MCF 10A (cell line): Measurements from ENCODE around the gene SCYL2. TPM values are rescaled to one million over a fixed set of nuclear protein-coding genes. Genes with fewer than 3 reads are reported as not detected.

Source experiments
- BruUV-seq: library from RNA; stranded (reverse); fragments of 400-500 nt; replicated peaks from 2 replicates; lab custom pipeline; 2021; lab: Mats Ljungman, UMichigan
- CTCF ChIA-PET: fragments of 300-600 bp; sonication (Branson Sonifier 250); formaldehyde crosslinking; extraction: SDS; loops from one replicate; lab custom pipeline; 2021; ENCODE audit warnings: antibody characterized with exemption, inconsistent platforms; lab: Yijun Ruan, JAX
- POLR2A ChIA-PET: fragments of 300-600, 350-650 bp; sonication (Branson Sonifier 250); formaldehyde crosslinking; extraction: SDS; loops from one replicate; lab custom pipeline; 2020; ENCODE audit warnings: antibody characterized with exemption, inconsistent platforms; lab: Yijun Ruan, JAX
- DNase-seq: peaks from one replicate; pipeline ENCODE4 v3.0.0-alpha.2; 2018; ENCODE audit not compliant: unreplicated experiment
- H3K27ac Mint-ChIP-seq: one replicate; pipeline ENCODE4 v1.8.0; 2022; ENCODE audit warnings: mild to moderate bottlenecking, low read depth, mixed read lengths; ENCODE audit not compliant: unreplicated experiment
- H3K27me3 Mint-ChIP-seq: one replicate; pipeline ENCODE4 v1.8.0; 2022; ENCODE audit warnings: mixed read lengths; ENCODE audit not compliant: insufficient read depth, unreplicated experiment
- H3K36me3 Mint-ChIP-seq: one replicate; pipeline ENCODE4 v1.8.0; 2022; ENCODE audit warnings: mild to moderate bottlenecking, moderate library complexity, mixed read lengths; ENCODE audit not compliant: insufficient read depth, unreplicated experiment
- H3K4me1 Mint-ChIP-seq: one replicate; pipeline ENCODE4 v1.8.0; 2022; ENCODE audit warnings: mixed read lengths; ENCODE audit not compliant: insufficient read depth, unreplicated experiment
- H3K4me3 Mint-ChIP-seq: one replicate; pipeline ENCODE4 v1.8.0; 2022; ENCODE audit warnings: mild to moderate bottlenecking, moderate library complexity, mixed read lengths; ENCODE audit not compliant: unreplicated experiment
- H3K9me3 Mint-ChIP-seq: one replicate; pipeline ENCODE4 v1.8.0; 2022; ENCODE audit warnings: mixed read lengths; ENCODE audit not compliant: unreplicated experiment
- intact Hi-C: fragments of 100-400 bp; cut with micrococcal nuclease; formaldehyde crosslinking; loops from 2 replicates; pipeline ENCODE4 v1.14.1; 2022
- total RNA-seq: library from RNA; stranded (reverse); gene quantifications from 2 replicates; pipeline ENCODE4 v1.2.3, GENCODE V29; 2022
- TF ChIP-seq, protein P1 (sequence below): fragments of 200-600 bp; IDR thresholded peaks from one replicate; pipeline ENCODE4 v1.8.0; 2022; ENCODE audit warnings: antibody characterized with exemption, mild to moderate bottlenecking; ENCODE audit not compliant: unreplicated experiment

Gene SCYL2
- total RNA-seq, 1 experiment from 2014 or later, result 52.8 TPM

- intact Hi-C loops, result loop anchor here (5.0 kb wide), 2 partner anchors 46 to 331 kb away; no protein-coding TSS in a partner anchor
- Mint-ChIP-seq H3K27me3 (no peaks in the 10 kb centered on the region), H3K4me1 (no peaks in the 10 kb centered on the region), H3K36me3 (peaks cover 6% of the 10 kb centered on the region), H3K27ac (no peak overlapping the region), H3K4me3 (no peak overlapping the region), H3K9me3 (no peaks in the 10 kb centered on the region)
- TF ChIP-seq, protein P1, sequence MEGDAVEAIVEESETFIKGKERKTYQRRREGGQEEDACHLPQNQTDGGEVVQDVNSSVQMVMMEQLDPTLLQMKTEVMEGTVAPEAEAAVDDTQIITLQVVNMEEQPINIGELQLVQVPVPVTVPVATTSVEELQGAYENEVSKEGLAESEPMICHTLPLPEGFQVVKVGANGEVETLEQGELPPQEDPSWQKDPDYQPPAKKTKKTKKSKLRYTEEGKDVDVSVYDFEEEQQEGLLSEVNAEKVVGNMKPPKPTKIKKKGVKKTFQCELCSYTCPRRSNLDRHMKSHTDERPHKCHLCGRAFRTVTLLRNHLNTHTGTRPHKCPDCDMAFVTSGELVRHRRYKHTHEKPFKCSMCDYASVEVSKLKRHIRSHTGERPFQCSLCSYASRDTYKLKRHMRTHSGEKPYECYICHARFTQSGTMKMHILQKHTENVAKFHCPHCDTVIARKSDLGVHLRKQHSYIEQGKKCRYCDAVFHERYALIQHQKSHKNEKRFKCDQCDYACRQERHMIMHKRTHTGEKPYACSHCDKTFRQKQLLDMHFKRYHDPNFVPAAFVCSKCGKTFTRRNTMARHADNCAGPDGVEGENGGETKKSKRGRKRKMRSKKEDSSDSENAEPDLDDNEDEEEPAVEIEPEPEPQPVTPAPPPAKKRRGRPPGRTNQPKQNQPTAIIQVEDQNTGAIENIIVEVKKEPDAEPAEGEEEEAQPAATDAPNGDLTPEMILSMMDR, result no peak
- no peak for DNase-seq
- no TSS peak for BruUV-seq
- ChIA-PET POLR2A (no interaction called here), CTCF (interaction anchor here (0.5 to 9.9 kb wide), 6 partner anchors 9 to 387 kb away, joined by 3 to 99 read pairs (median 14); no protein-coding TSS in a partner anchor)
Measured at GRCh38 chr12:100346660-100347059, 79.7 kb downstream of the SCYL2 start.

GRCh38 chr12:100348657-100349454, 81.9 kb downstream of the SCYL2 start:
- Mint-ChIP-seq H3K27me3 (no peaks in the 10 kb centered on the region), H3K36me3 (peaks cover 6% of the 10 kb centered on the region), H3K4me3 (no peak overlapping the region), H3K9me3 (no peaks in the 10 kb centered on the region), H3K4me1 (no peaks in the 10 kb centered on the region), H3K27ac (no peak overlapping the region)
- intact Hi-C loops, result loop anchor here (1.0 to 5.0 kb wide), 5 partner anchors 43 to 385 kb away; no protein-coding TSS in a partner anchor
- DNase-seq, result peak; percentile 50
- TF ChIP-seq, protein P1, result peak; percentile 38
- CTCF ChIA-PET, result interaction anchor here (0.5 to 9.9 kb wide), 34 partner anchors 8 to 500 kb away, joined by 3 to 99 read pairs (median 4); partner anchors contain the start of genes GAS2L3 and SLC17A8
- POLR2A ChIA-PET, result interaction anchor here (0.6 kb wide), 1 partner anchor 223 kb away, joined by 3 read pairs; no protein-coding TSS in a partner anchor
- no TSS peak for BruUV-seq

DNA sequence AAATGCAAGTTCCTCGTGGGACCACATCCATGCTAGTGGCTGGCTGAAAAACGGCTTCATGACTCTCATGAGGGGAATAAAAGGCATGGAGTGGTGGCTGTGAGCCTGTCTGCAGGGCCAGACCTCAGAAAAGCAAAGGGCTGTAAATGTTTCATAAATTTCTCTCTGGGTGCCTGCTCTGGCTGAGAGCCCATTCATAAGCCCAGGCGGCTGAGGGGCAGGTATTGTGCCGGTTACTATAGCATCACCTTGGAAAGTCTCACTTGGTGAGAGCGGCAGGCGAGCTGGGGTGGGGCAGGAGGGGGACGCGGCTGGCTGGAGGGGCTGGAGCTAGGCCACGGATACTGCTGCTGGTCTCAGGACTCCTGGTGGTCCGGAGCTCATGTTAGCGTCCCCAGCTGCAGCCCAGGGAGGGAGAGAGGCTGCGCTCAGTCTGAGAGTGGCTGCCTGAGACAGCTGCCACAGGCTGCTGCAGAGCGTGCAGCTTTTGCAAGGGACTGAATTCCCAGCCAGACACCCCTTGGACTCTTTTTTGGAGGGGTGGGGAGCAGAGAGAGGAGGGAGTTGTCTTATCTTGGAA, 89.8 kb downstream of the SCYL2 start, which contains the start of gene SLC17A8:
Gene SLC17A8 (plus strand): TSS at position 431 of the 580 bp plus-strand sequence. CDS start 318 bp downstream, outside the sequence.
- TF ChIP-seq, protein P1, result no peak
- no TSS peak for BruUV-seq
- H3K27ac Mint-ChIP-seq, result no peak within 1 kb of the TSS

GRCh38 chr12:100359248-100359647, 92.3 kb downstream of the SCYL2 start:
- POLR2A ChIA-PET, result no interaction called here
- H3K9me3 Mint-ChIP-seq, result no peaks in the 10 kb centered on the region
- H3K27me3 Mint-ChIP-seq, result peaks cover 32% of the 10 kb centered on the region
- intact Hi-C loops, result no loop called here
- TF ChIP-seq, protein P1, result no peak
- peaks cover 5% of the 10 kb centered on the region for H3K4me1 Mint-ChIP-seq
- H3K4me3 Mint-ChIP-seq, result no peak overlapping the region
- H3K36me3 Mint-ChIP-seq, result no peaks in the 10 kb centered on the region
- no peak for DNase-seq
- BruUV-seq, result no TSS peak
- CTCF ChIA-PET, result interaction anchor here (0.6 to 1.8 kb wide), 4 partner anchors 11 to 195 kb away, joined by 4 to 5 read pairs (median 4); no protein-coding TSS in a partner anchor
- no peak overlapping the region for H3K27ac Mint-ChIP-seq

More for the DNA sequence above, 89.8 kb downstream of the SCYL2 start, which contains the start of gene SLC17A8:
- ChIA-PET CTCF (interaction anchor here (0.6 to 2.1 kb wide), 6 partner anchors 8 to 1733 kb away, joined by 3 to 12 read pairs (median 5); no protein-coding TSS in a partner anchor), POLR2A (no interaction called here)
- Mint-ChIP-seq H3K27me3 (peaks cover 32% of the 10 kb centered on the region), H3K4me3 (no peak within 1 kb of the TSS), H3K36me3 (no peaks in the 10 kb centered on the region), H3K9me3 (no peaks in the 10 kb centered on the region), H3K4me1 (peaks cover 5% of the 10 kb centered on the region)
- intact Hi-C loops, result no loop called here
- DNase-seq, result no peak
